ENCODE data around the gene DTX4. TPM values are rescaled to one million over a fixed set of nuclear protein-coding genes. Genes with fewer than 3 reads are reported as not detected.
A peak's percentile ranks its signal among the peaks of the same experiment; 100 is the strongest.

DTX4 gene
- total RNA-seq, 1 experiment from 2014 or later = 0.21 TPM

GRCh38 chr11:59207988-59208451 is 36.1 kb downstream of the DTX4 start:
- DNase-seq (ENCODE audit: low read depth, low spot score) = peak; percentile 33
- ChIA-PET POLR2A (no interaction called here), CTCF (interaction anchor here (0.6 kb wide), 1 partner anchor 180 kb away, joined by 4 read pairs; no protein-coding TSS in a partner anchor)
- H3K4me3 ChIP-seq (ENCODE audit: low read depth in 2 of 2, low read length in 2 of 2) = no peak overlapping the region
- in situ Hi-C loops (cut with HindIII; ENCODE audit: low pct_unique_long_range_greater_than_20kb, low sequenced_read_pairs) = no loop called here
- H3K27me3 ChIP-seq (ENCODE audit: control insufficient read depth, insufficient read depth, low read length) = no peaks in the 10 kb centered on the region; the same call in 1 of the 2 replicates
- no peaks in the 10 kb centered on the region for H3K36me3 ChIP-seq (ENCODE audit: control insufficient read depth, insufficient read depth, low read length)
- no peak overlapping the region for H3K27ac ChIP-seq (ENCODE audit: low read length)
- 0 out of 2 replicates have a peak, but pooled peaks have one; percentile 45 for ATAC-seq
- no TSS peak for BruUV-seq (replicated peaks)
- intact Hi-C loops (cut with micrococcal nuclease; ENCODE audit: unreplicated experiment) = loop anchor here (1.0 kb wide), 1 partner anchor 37 kb away; no protein-coding TSS in a partner anchor
- TF ChIP-seq CTCF (IDR thresholded peaks at IDR 0.05) = peak; percentile 84
- no peak for TF ChIP-seq POLR2AphosphoS5 (IDR thresholded peaks at IDR 0.05; ENCODE audit: low read depth, low read length)
- no peak for TF ChIP-seq TCF7L2 (IDR thresholded peaks at IDR 0.05; ENCODE audit: low read depth, low read length)
- TF ChIP-seq REST (IDR thresholded peaks at IDR 0.05; ENCODE audit: insufficient read depth in 1 of 2, low read depth in 2 of 2, low read length in 1 of 2) = no peak
- no peak for TF ChIP-seq SIN3A (IDR thresholded peaks at IDR 0.05; ENCODE audit: borderline replicate concordance, insufficient read depth, low read depth, low read length)
- no peaks in the 10 kb centered on the region for H3K9me3 ChIP-seq (ENCODE audit: control insufficient read depth, insufficient read depth, low read depth, low read length)
- no peaks in the 10 kb centered on the region for H3K4me1 ChIP-seq (ENCODE audit: control insufficient read depth, insufficient read depth, low read length)

GRCh38 chr11:59208956-59209355 is 37.0 kb downstream of the DTX4 start:
- POLR2A ChIA-PET = no interaction called here
- H3K27me3 ChIP-seq (ENCODE audit: control insufficient read depth, insufficient read depth, low read length) = no peaks in the 10 kb centered on the region; the same call in 1 of the 2 replicates
- DNase-seq (ENCODE audit: low read depth, low spot score) (no peak), ATAC-seq (no peak)
- in situ Hi-C loops (cut with HindIII; ENCODE audit: low pct_unique_long_range_greater_than_20kb, low sequenced_read_pairs) = no loop called here
- intact Hi-C loops (cut with micrococcal nuclease; ENCODE audit: unreplicated experiment) = loop anchor here (1.0 kb wide), 1 partner anchor 38 kb away; no protein-coding TSS in a partner anchor
- H3K4me3 ChIP-seq (ENCODE audit: low read depth in 2 of 2, low read length in 2 of 2) = no peak overlapping the region
- no peaks in the 10 kb centered on the region for H3K36me3 ChIP-seq (ENCODE audit: control insufficient read depth, insufficient read depth, low read length)
- BruUV-seq (replicated peaks) = no TSS peak
- TF ChIP-seq CTCF (IDR thresholded peaks at IDR 0.05) = no peak
- no peak for TF ChIP-seq TCF7L2 (IDR thresholded peaks at IDR 0.05; ENCODE audit: low read depth, low read length)
- no peak for TF ChIP-seq SIN3A (IDR thresholded peaks at IDR 0.05; ENCODE audit: borderline replicate concordance, insufficient read depth, low read depth, low read length)
- no peak for TF ChIP-seq POLR2AphosphoS5 (IDR thresholded peaks at IDR 0.05; ENCODE audit: low read depth, low read length)
- no peaks in the 10 kb centered on the region for H3K4me1 ChIP-seq (ENCODE audit: control insufficient read depth, insufficient read depth, low read length)
- no peak overlapping the region for H3K27ac ChIP-seq (ENCODE audit: low read length)
- CTCF ChIA-PET = interaction anchor here (0.7 kb wide), 1 partner anchor 51 kb away, joined by 3 read pairs; no protein-coding TSS in a partner anchor
- no peaks in the 10 kb centered on the region for H3K9me3 ChIP-seq (ENCODE audit: control insufficient read depth, insufficient read depth, low read depth, low read length)
